Uterus (tissue), 4 donors: ENCODE measurements around the gene LMOD1. TPM values are rescaled to one million over a fixed set of nuclear protein-coding genes. Genes with fewer than 3 reads are reported as not detected.

Experiments
- DNase-seq, 2 donors: peaks; one replicate each; pipeline ENCODE4 v3.0.0-alpha.2; 2019 to 2020
- H3K27ac ChIP-seq, 2 donors: fragments of 200-600 bp; sonication (generic); 1 replicate in 1 of 2; 2 replicates in 1 of 2; pipeline ENCODE4 v1.5.1; 2016 to 2018
- H3K27me3 ChIP-seq, 2 donors: fragments of 200-600 bp; sonication (generic); one replicate each; pipeline ENCODE4 v1.5.1; 2018 to 2019; ENCODE audit warnings: control low read depth in 1 of 2
- H3K36me3 ChIP-seq, 2 donors: fragments of 200-600 bp; sonication (generic); one replicate each; pipeline ENCODE4 v1.5.1; 2019; ENCODE audit warnings: control low read depth in 1 of 2
- H3K4me1 ChIP-seq, 2 donors: fragments of 200-600 bp; sonication (generic); one replicate each; pipeline ENCODE4 v1.5.1; 2018 to 2019; ENCODE audit warnings: control low read depth in 1 of 2
- H3K4me3 ChIP-seq, 2 donors: fragments of 200-600 bp; sonication (generic); 1 replicate in 1 of 2; 2 replicates in 1 of 2; pipeline ENCODE4 v1.5.1; 2018 to 2019; ENCODE audit warnings: mild to moderate bottlenecking in 1 of 2
- H3K9me3 ChIP-seq, 2 donors: fragments of 200-600 bp; sonication (generic); one replicate each; pipeline ENCODE4 v1.5.1; 2019; ENCODE audit warnings: control low read depth in 1 of 2
- CTCF ChIP-seq, 4 experiments: fragments of 200-600 bp in 2 of 4; fragments of 450-650 bp in 2 of 4; sonication (generic) in 2 of 4; IDR thresholded peaks; one replicate each; pipeline ENCODE4 v1.5.1; 2016 to 2019; ENCODE audit warnings: antibody characterized with exemption in 4 of 4, mild to moderate bottlenecking in 2 of 4, moderate library complexity in 1 of 4
- POLR2A ChIP-seq, 2 donors: fragments of 450-650 bp; IDR thresholded peaks; one replicate each; pipeline ENCODE4 v1.6.1; 2016; ENCODE audit warnings: antibody characterized with exemption in 2 of 2, mild to moderate bottlenecking in 1 of 2, moderate library complexity in 1 of 2
- intact Hi-C: fragments of 100-400 bp; cut with DNase I; formaldehyde crosslinking; loops from one replicate; pipeline ENCODE4 v1.15.1; 2023; ENCODE audit warnings: low total_unique reads
- total RNA-seq, 4 donors: library from RNA; depleted of rRNA in 3 of 4; stranded (reverse); fragments of >200 nt in 3 of 4; gene quantifications; one replicate each; pipeline versions ENCODE4 v1.1.0 to v1.2.4, GENCODE V29; 2014 to 2023
- donor health status: DM: yes; HTN: yes; CAD: no.

Gene LMOD1
- total RNA-seq, 4 donors from 2014 or later: 38.9 to 377 (median 147) TPM

GRCh38 chr1:201917362-201918033 is 28.9 kb downstream of the LMOD1 start:
- peak; percentile 54 to 84 for DNase-seq
- Histone ChIP-seq H3K4me3 (peak overlapping the region in 1 of 2 donors; percentile 9), H3K36me3 (no peaks in the 10 kb centered on the region), H3K9me3 (no peaks in the 10 kb centered on the region), H3K4me1 (peaks cover 18 to 33% of the 10 kb centered on the region in 2 donors), H3K27me3 (no peaks in the 10 kb centered on the region), H3K27ac (peak overlapping the region; percentile 94 to 98)
- intact Hi-C loops: no loop called here
- peak in 1 of 2 donors; percentile 39 for TF ChIP-seq POLR2A (IDR thresholded peaks at IDR 0.05)
- TF ChIP-seq CTCF (IDR thresholded peaks at IDR 0.05): no peak

GRCh38 chr1:201916649-201917249 is 29.6 kb downstream of the LMOD1 start:
- intact Hi-C loops: no loop called here
- H3K4me3 ChIP-seq: peak overlapping the region in 1 of 2 donors; percentile 9
- peak overlapping the region; percentile 94 to 98 for H3K27ac ChIP-seq
- TF ChIP-seq CTCF (IDR thresholded peaks at IDR 0.05) (no peak), POLR2A (IDR thresholded peaks at IDR 0.05) (no peak)
- no peaks in the 10 kb centered on the region for H3K9me3 ChIP-seq
- peak; percentile 92 to 98 for DNase-seq
- peaks cover 18 to 33% of the 10 kb centered on the region in 2 donors for H3K4me1 ChIP-seq
- H3K36me3 ChIP-seq: no peaks in the 10 kb centered on the region
- H3K27me3 ChIP-seq: no peaks in the 10 kb centered on the region

- Histone ChIP-seq H3K36me3 (no peaks in the 10 kb centered on the region), H3K4me1 (peaks cover 18 to 33% of the 10 kb centered on the region in 2 donors), H3K27ac (peak overlapping the region; percentile 94 to 98), H3K4me3 (peak overlapping the region in 1 of 2 donors; percentile 6), H3K27me3 (no peaks in the 10 kb centered on the region), H3K9me3 (no peaks in the 10 kb centered on the region)
- TF ChIP-seq CTCF (IDR thresholded peaks at IDR 0.05): no peak
- TF ChIP-seq POLR2A (IDR thresholded peaks at IDR 0.05): no peak
- DNase-seq: peak; percentile 60 to 76
- intact Hi-C loops: no loop called here
Measured at GRCh38 chr1:201914456-201915235, 31.7 kb downstream of the LMOD1 start.

- intact Hi-C loops: no loop called here
- peak; percentile 40 to 82 for TF ChIP-seq POLR2A (IDR thresholded peaks at IDR 0.05)
- no peak for TF ChIP-seq CTCF (IDR thresholded peaks at IDR 0.05)
- DNase-seq: peak; percentile 54 to 89
- no peak overlapping the region for H3K4me3 ChIP-seq
- no peaks in the 10 kb centered on the region for H3K9me3 ChIP-seq
- no peaks in the 10 kb centered on the region for H3K27me3 ChIP-seq
- no peaks in the 10 kb centered on the region for H3K36me3 ChIP-seq
- peak overlapping the region; percentile 94 to 98 for H3K27ac ChIP-seq
- peaks cover 19 to 28% of the 10 kb centered on the region in 2 donors for H3K4me1 ChIP-seq
Measured at GRCh38 chr1:201912832-201913231, 33.5 kb downstream of the LMOD1 start.
